H9 (cell line): ENCODE measurements around the gene NUDCD2. TPM values are rescaled to one million over a fixed set of nuclear protein-coding genes. Genes with fewer than 3 reads are reported as not detected.

Experiments used
- DNase-seq: peaks from one replicate; pipeline ENCODE4 v3.0.0-alpha.2; 2017
- H2AFZ ChIP-seq: one replicate; pipeline ENCODE4 v1.6.1; 2013; ENCODE audit warnings: mild to moderate bottlenecking, low read length, control low read depth, moderate library complexity
- H2AK5ac ChIP-seq: 2 replicates; pipeline ENCODE4 v1.6.1; 2013; ENCODE audit warnings: low read length, control low read depth, mixed read lengths; ENCODE audit not compliant: insufficient read length
- H2BK120ac ChIP-seq: one replicate; pipeline ENCODE4 v1.6.1; 2013; ENCODE audit warnings: low read depth, mild to moderate bottlenecking, low read length, control low read depth, inconsistent platforms; ENCODE audit not compliant: poor library complexity, severe bottlenecking
- H2BK12ac ChIP-seq: 2 replicates; pipeline ENCODE4 v1.6.1; 2013; ENCODE audit warnings: low read length, control low read depth, mixed read lengths, low read depth; ENCODE audit not compliant: insufficient read length
- H2BK15ac ChIP-seq: 2 replicates; pipeline ENCODE4 v1.6.1; 2013; ENCODE audit warnings: low read depth, low read length, control low read depth
- H2BK20ac ChIP-seq: one replicate; pipeline ENCODE4 v1.6.1; 2013; ENCODE audit warnings: low read depth, mild to moderate bottlenecking, low read length, control low read depth, inconsistent platforms; ENCODE audit not compliant: poor library complexity, severe bottlenecking
- H2BK5ac ChIP-seq: 2 replicates; pipeline ENCODE4 v1.6.1; 2013; ENCODE audit warnings: low read length, control low read depth, mixed read lengths; ENCODE audit not compliant: insufficient read length
- H3K14ac ChIP-seq: 2 replicates; pipeline ENCODE4 v1.6.1; 2013; ENCODE audit warnings: low read length, control low read depth; ENCODE audit not compliant: insufficient read depth
- H3K18ac ChIP-seq: 2 replicates; pipeline ENCODE4 v1.6.1; 2013; ENCODE audit warnings: low read depth, mild to moderate bottlenecking, mixed read lengths, low read length, control low read depth; ENCODE audit not compliant: insufficient read length
- H3K23ac ChIP-seq: 2 replicates; pipeline ENCODE4 v1.6.1; 2013; ENCODE audit warnings: low read length, control low read depth, mixed read lengths, low read depth; ENCODE audit not compliant: insufficient read length
- H3K23me2 ChIP-seq: 2 replicates; pipeline ENCODE4 v1.6.1; 2013; ENCODE audit warnings: low read depth, mild to moderate bottlenecking, mixed read lengths, low read length, control low read depth; ENCODE audit not compliant: insufficient read length, poor library complexity, severe bottlenecking
- H3K27ac ChIP-seq: 2 replicates; pipeline ENCODE4 v1.5.1; 2013; ENCODE audit warnings: low read length, control low read depth, mixed read lengths, low read depth; ENCODE audit not compliant: insufficient read length
- H3K27me3 ChIP-seq: 2 replicates; pipeline ENCODE4 v1.6.1; 2013; ENCODE audit warnings: low read length, control low read depth, inconsistent platforms; ENCODE audit not compliant: insufficient read depth
- H3K4ac ChIP-seq: 2 replicates; pipeline ENCODE4 v1.6.1; 2013; ENCODE audit warnings: low read depth, mild to moderate bottlenecking, control low read depth, inconsistent platforms, low read length, moderate library complexity
- H3K4me1 ChIP-seq: 2 replicates; pipeline ENCODE4 v1.6.1; 2013; ENCODE audit warnings: low read length, control low read depth, inconsistent platforms; ENCODE audit not compliant: insufficient read depth
- H3K4me2 ChIP-seq: 2 replicates; pipeline ENCODE4 v1.6.1; 2013; ENCODE audit warnings: low read length, control low read depth, mixed read lengths; ENCODE audit not compliant: insufficient read length, insufficient read depth
- H3K56ac ChIP-seq: 2 replicates; pipeline ENCODE4 v1.6.1; 2013; ENCODE audit warnings: low read depth, mild to moderate bottlenecking, mixed read lengths, low read length, control low read depth; ENCODE audit not compliant: insufficient read length
- H3K79me1 ChIP-seq: 2 replicates; pipeline ENCODE4 v1.6.1; 2013; ENCODE audit warnings: low read depth, mild to moderate bottlenecking, moderate library complexity, low read length, control low read depth, inconsistent platforms; ENCODE audit not compliant: insufficient read depth, poor library complexity, severe bottlenecking
- H3K79me2 ChIP-seq: 2 replicates; pipeline ENCODE4 v1.6.1; 2013; ENCODE audit warnings: low read length, control low read depth, inconsistent platforms; ENCODE audit not compliant: insufficient read depth
- H3K9ac ChIP-seq: 2 replicates; pipeline ENCODE4 v1.6.1; 2013; ENCODE audit warnings: low read length, control low read depth, mixed read lengths; ENCODE audit not compliant: insufficient read length; ENCODE audit errors: extremely low read depth
- H3K9me3 ChIP-seq: one replicate; pipeline ENCODE4 v1.6.1; 2013; ENCODE audit warnings: low read depth, low read length, inconsistent platforms; ENCODE audit not compliant: control insufficient read depth
- H3T11ph ChIP-seq: one replicate; pipeline ENCODE4 v1.6.1; 2013; ENCODE audit warnings: mild to moderate bottlenecking, low read length, control low read depth, inconsistent platforms
- H4K20me1 ChIP-seq: one replicate; pipeline ENCODE4 v1.6.1; 2013; ENCODE audit not compliant: control insufficient read depth, insufficient read length, insufficient read depth
- H4K5ac ChIP-seq: 2 replicates; pipeline ENCODE4 v1.6.1; 2013; ENCODE audit warnings: low read depth, mild to moderate bottlenecking, mixed read lengths, low read length, control low read depth; ENCODE audit not compliant: insufficient read length
- H4K8ac ChIP-seq: replicated peaks from 2 replicates; pipeline ENCODE4 v1.6.1; 2013; ENCODE audit warnings: low read length, control low read depth, mixed read lengths, low read depth; ENCODE audit not compliant: insufficient read length
- H4K91ac ChIP-seq: 2 replicates; pipeline ENCODE4 v1.6.1; 2013; ENCODE audit warnings: low read depth, mild to moderate bottlenecking, moderate library complexity, mixed read lengths, low read length, control low read depth; ENCODE audit not compliant: insufficient read length
- H3K27ac Mint-ChIP-seq, 3 experiments: 2 replicates in 2 of 3; 3 replicates in 1 of 3; pipeline ENCODE4 v1.8.0; 2020 to 2021; ENCODE audit warnings: mixed read lengths in 3 of 3, mild to moderate bottlenecking in 1 of 3, moderate library complexity in 1 of 3
- H3K27me3 Mint-ChIP-seq: 2 replicates; pipeline ENCODE4 v1.8.0; 2021; ENCODE audit warnings: low read depth, mild to moderate bottlenecking, moderate library complexity, mixed read lengths
- H3K36me3 Mint-ChIP-seq, 3 experiments: 2 replicates in 2 of 3; 3 replicates in 1 of 3; pipeline ENCODE4 v1.8.0; 2020 to 2021; ENCODE audit warnings: low read depth in 3 of 3, mixed read lengths in 3 of 3; ENCODE audit not compliant: insufficient read depth in 1 of 3
- H3K4me1 Mint-ChIP-seq, 2 experiments: 2 replicates each; pipeline ENCODE4 v1.8.0; 2020; ENCODE audit warnings: mixed read lengths in 2 of 2
- H3K4me3 Mint-ChIP-seq, 2 experiments: 2 replicates in 1 of 2; 3 replicates in 1 of 2; pipeline ENCODE4 v1.8.0; 2020 to 2021; ENCODE audit warnings: mild to moderate bottlenecking in 2 of 2, mixed read lengths in 2 of 2, moderate library complexity in 1 of 2
- H3K9me3 Mint-ChIP-seq, 2 experiments: 2 replicates in 1 of 2; 3 replicates in 1 of 2; pipeline ENCODE4 v1.8.0; 2020; ENCODE audit warnings: mild to moderate bottlenecking in 2 of 2, mixed read lengths in 2 of 2, moderate library complexity in 1 of 2
- CTCF ChIP-seq: fragments of 200-600 bp; sonication (generic); conservative IDR thresholded peaks from 3 replicates; pipeline ENCODE4 v1.8.0; 2021; ENCODE audit warnings: antibody characterized with exemption, mild to moderate bottlenecking
- total RNA-seq: library from RNA; stranded (reverse); gene quantifications from 2 replicates; pipeline ENCODE4 v1.2.1, GENCODE V29; 2021

Gene NUDCD2
- total RNA-seq, 1 experiment from 2014 or later, result 42.2 TPM

DNA sequence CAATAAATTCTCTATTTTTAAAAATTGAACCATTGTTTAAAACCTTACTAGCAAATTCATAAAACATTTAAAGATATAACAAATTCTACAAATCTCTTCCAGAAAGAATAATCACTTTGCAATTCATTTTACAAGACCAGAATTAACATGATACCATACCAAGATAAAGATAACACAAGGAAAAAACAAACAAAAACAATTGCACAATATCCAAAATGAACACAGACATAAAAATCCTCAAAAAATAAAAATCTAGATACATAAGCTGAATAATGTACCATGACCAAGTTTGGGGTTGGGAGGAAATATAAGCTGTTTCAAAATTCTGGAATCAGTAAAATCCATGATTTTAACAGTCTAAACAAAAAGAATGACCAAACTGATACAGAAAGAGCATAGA lies 11.4 kb downstream of the NUDCD2 start:
- Mint-ChIP-seq H3K36me3 (peaks cover 32 to 66% (median 62%) of the 10 kb centered on the region in 3 experiments), H3K4me1 (peaks cover 2 to 7% of the 10 kb centered on the region in 2 experiments; a peak in 2 of 4 replicates), H3K27me3 (no peaks in the 10 kb centered on the region), H3K9me3 (no peaks in the 10 kb centered on the region), H3K27ac (peak overlapping the region in 1 of 3 experiments; percentile 63; a peak in 2 of 7 replicates), H3K4me3 (no peak overlapping the region)
- DNase-seq, result no peak
- no peak overlapping the region for H2BK15ac ChIP-seq
- no peak overlapping the region for H2BK20ac ChIP-seq
- H3K18ac ChIP-seq, result no peak overlapping the region
- H3K56ac ChIP-seq, result no peak overlapping the region
- H3K4me1 ChIP-seq, result no peaks in the 10 kb centered on the region
- H3K27me3 ChIP-seq, result no peaks in the 10 kb centered on the region
- no peak overlapping the region for H3K14ac ChIP-seq
- no peak overlapping the region for H2BK12ac ChIP-seq
- H4K91ac ChIP-seq, result no peak overlapping the region
- no peak overlapping the region for H2BK120ac ChIP-seq
- no peaks in the 10 kb centered on the region for H3K79me2 ChIP-seq
- no peaks in the 10 kb centered on the region for H3K79me1 ChIP-seq
- no peak overlapping the region for H3T11ph ChIP-seq
- H3K4me2 ChIP-seq, result no peak overlapping the region
- H3K27ac ChIP-seq, result no peak overlapping the region
- no peak overlapping the region for H3K9ac ChIP-seq
- no peak overlapping the region for H2BK5ac ChIP-seq
- no peak overlapping the region for H3K4ac ChIP-seq
- no peaks in the 10 kb centered on the region for H3K23me2 ChIP-seq
- no peak overlapping the region for H2AFZ ChIP-seq
- H3K23ac ChIP-seq, result no peak overlapping the region
- H2AK5ac ChIP-seq, result no peak overlapping the region
- H4K8ac ChIP-seq, result no peak overlapping the region
- no peak for TF ChIP-seq CTCF
- no peaks in the 10 kb centered on the region for H4K20me1 ChIP-seq
- no peak overlapping the region for H4K5ac ChIP-seq
- no peaks in the 10 kb centered on the region for H3K9me3 ChIP-seq
